SU-DHL-6 (cell line): ENCODE measurements around the gene TERB1.

Experiments used
- H2AFZ ChIP-seq: fragments of 200-600 bp; sonication (generic); 2 replicates; pipeline ENCODE4 v1.6.1; 2014; ENCODE audit warnings: low read depth, mild to moderate bottlenecking, moderate library complexity, mixed read lengths, antibody characterized with exemption, low read length; ENCODE audit not compliant: severe bottlenecking
- H3F3A ChIP-seq: fragments of 200-600 bp; shearing (Covaris generic); 2 replicates; pipeline ENCODE4 v1.6.0; 2016; ENCODE audit warnings: antibody characterized with exemption, mild to moderate bottlenecking; ENCODE audit not compliant: insufficient read depth
- H3K27ac ChIP-seq: fragments of 200-600 bp; sonication (generic); 2 replicates; pipeline ENCODE4 v1.5.1; 2016; ENCODE audit warnings: low read depth, mild to moderate bottlenecking, low read length, moderate library complexity, mixed read lengths
- H3K27me3 ChIP-seq: fragments of 200-600 bp; sonication (generic), shearing (Covaris generic); 2 replicates; pipeline ENCODE4 v1.6.0; 2014; ENCODE audit warnings: mild to moderate bottlenecking, low read length
- H3K36me3 ChIP-seq: fragments of 200-600 bp; sonication (generic); 2 replicates; pipeline ENCODE4 v1.6.1; 2014; ENCODE audit warnings: mild to moderate bottlenecking, low read length, mixed read lengths
- H3K4me2 ChIP-seq: fragments of 300-600, 200-600 bp; shearing (Covaris generic), sonication (generic); 2 replicates; pipeline ENCODE4 v1.6.0; 2014; ENCODE audit warnings: low read length, low read depth, mild to moderate bottlenecking; ENCODE audit not compliant: poor library complexity, severe bottlenecking
- H3K4me3 ChIP-seq: fragments of 200-600 bp; sonication (generic); 2 replicates; pipeline ENCODE4 v1.5.1; 2014; ENCODE audit warnings: antibody characterized with exemption, low read length, mild to moderate bottlenecking, mixed read lengths; ENCODE audit not compliant: insufficient read depth, poor library complexity, severe bottlenecking
- H3K79me2 ChIP-seq: fragments of 200-600 bp; sonication (generic); 2 replicates; pipeline ENCODE4 v1.6.1; 2014; ENCODE audit warnings: mild to moderate bottlenecking, low read length, moderate library complexity; ENCODE audit not compliant: insufficient read depth
- H3K9ac ChIP-seq: fragments of 200-600 bp; sonication (generic); 2 replicates; pipeline ENCODE4 v1.7.0; 2014; ENCODE audit warnings: mild to moderate bottlenecking, low read length
- H3K9me2 ChIP-seq: fragments of 200-600 bp; sonication (generic); replicated peaks from 2 replicates; pipeline ENCODE4 v1.6.1; 2014; ENCODE audit warnings: low read length; ENCODE audit not compliant: insufficient read depth
- H3K9me3 ChIP-seq: fragments of 200-600 bp; sonication (generic); 2 replicates; pipeline ENCODE4 v1.6.1; 2014; ENCODE audit warnings: low read length, mixed read lengths; ENCODE audit not compliant: insufficient read depth
- H4K20me1 ChIP-seq: fragments of 200-600 bp; sonication (generic); 2 replicates; pipeline ENCODE4 v1.6.1; 2014; ENCODE audit warnings: low read depth, mild to moderate bottlenecking, antibody characterized with exemption, low read length, moderate library complexity, mixed read lengths
- CTCF ChIP-seq: fragments of 200-600 bp; sonication (generic); IDR thresholded peaks from one replicate; pipeline ENCODE4 v1.5.1; 2017; ENCODE audit warnings: antibody characterized with exemption, mild to moderate bottlenecking, low read length, moderate library complexity; ENCODE audit not compliant: insufficient read depth, poor library complexity, severe bottlenecking
- EZH2phosphoT487 ChIP-seq: fragments of 200-600 bp; sonication (generic), shearing (Covaris generic); conservative IDR thresholded peaks from 2 replicates; pipeline ENCODE4 v1.6.1; 2018; ENCODE audit warnings: mild to moderate bottlenecking, antibody characterized with exemption, low read length, moderate library complexity, mixed read lengths

Gene TERB1

GRCh38 chr16:66842765-66843164, 41.4 kb upstream of the TERB1 start:
- Histone ChIP-seq H3K79me2 (no peaks in the 10 kb centered on the region), H3K9me2 (no peaks in the 10 kb centered on the region), H3K27me3 (no peaks in the 10 kb centered on the region), H3K9me3 (no peaks in the 10 kb centered on the region), H3K27ac (no peak overlapping the region), H3K9ac (no peak overlapping the region), H4K20me1 (no peaks in the 10 kb centered on the region), H2AFZ (no peak overlapping the region), H3K4me2 (no peak overlapping the region), H3K36me3 (no peaks in the 10 kb centered on the region), H3K4me3 (no peak overlapping the region), H3F3A (no peaks in the 10 kb centered on the region)
- TF ChIP-seq CTCF (no peak), EZH2phosphoT487 (no peak)

GRCh38 chr16:66841366-66841765, 40.0 kb upstream of the TERB1 start:
- Histone ChIP-seq H3F3A (no peaks in the 10 kb centered on the region), H3K36me3 (no peaks in the 10 kb centered on the region), H3K4me2 (no peak overlapping the region), H3K9me3 (no peaks in the 10 kb centered on the region), H3K79me2 (no peaks in the 10 kb centered on the region), H3K27ac (no peak overlapping the region), H4K20me1 (no peaks in the 10 kb centered on the region), H3K27me3 (no peaks in the 10 kb centered on the region), H2AFZ (no peak overlapping the region), H3K9ac (no peak overlapping the region), H3K4me3 (no peak overlapping the region), H3K9me2 (no peaks in the 10 kb centered on the region)
- TF ChIP-seq CTCF (no peak), EZH2phosphoT487 (no peak)

GRCh38 chr16:66840883-66841282, 39.5 kb upstream of the TERB1 start:
- no peak overlapping the region for H3K4me3 ChIP-seq
- no peak overlapping the region for H3K4me2 ChIP-seq
- no peaks in the 10 kb centered on the region for H3K9me3 ChIP-seq
- H2AFZ ChIP-seq: no peak overlapping the region
- H3K27ac ChIP-seq: no peak overlapping the region
- H3K9ac ChIP-seq: no peak overlapping the region
- H3K27me3 ChIP-seq: no peaks in the 10 kb centered on the region
- TF ChIP-seq CTCF (no peak), EZH2phosphoT487 (no peak)
- no peaks in the 10 kb centered on the region for H3K36me3 ChIP-seq
- H3F3A ChIP-seq: no peaks in the 10 kb centered on the region
- H4K20me1 ChIP-seq: no peaks in the 10 kb centered on the region
- no peaks in the 10 kb centered on the region for H3K79me2 ChIP-seq
- H3K9me2 ChIP-seq: no peaks in the 10 kb centered on the region
